ENCODE measurements around the gene SYDE2. TPM values are rescaled to one million over a fixed set of nuclear protein-coding genes. Genes with fewer than 3 reads are reported as not detected.

Gene SYDE2
- polyA plus RNA-seq, 12 donors = 2.6 to 7.4 (median 4.0) TPM; not detected in 1

GRCh38 chr1:85124091-85124490 is 76.7 kb downstream of the SYDE2 start:
- no peak for DNase-seq

- DNase-seq = no peak
These were observed 78.6 kb downstream of the SYDE2 start for GRCh38 chr1:85122169-85122568.

- DNase-seq = no peak
These were observed 79.1 kb downstream of the SYDE2 start for GRCh38 chr1:85121744-85122143.

- DNase-seq = no peak
These were observed 82.1 kb downstream of the SYDE2 start for GRCh38 chr1:85118751-85119150.

GRCh38 chr1:85116856-85117255 is 84.0 kb downstream of the SYDE2 start:
- DNase-seq = no peak

- DNase-seq = no peak
These were observed 84.9 kb downstream of the SYDE2 start for GRCh38 chr1:85115933-85116332.

GRCh38 chr1:85111695-85112094 is 89.1 kb downstream of the SYDE2 start:
- DNase-seq = no peak

- DNase-seq = peak; percentile 50
These were observed 91.3 kb downstream of the SYDE2 start for GRCh38 chr1:85109475-85109874.

Other genes starting within 250 kb of the SYDE2 start
- gene MCOLN2, start 203.9 kb downstream of the SYDE2 start, polyA plus RNA-seq (ENCODE audit: insufficient read length in 12 of 12) = 1 to 10 TPM in 1 of 12 donors, under 1 TPM in 7, not detected in 4; 0.05 to 2.4 (median 0.40) TPM
- gene MCOLN3, start 152.5 kb downstream of the SYDE2 start, polyA plus RNA-seq (ENCODE audit: insufficient read length in 12 of 12) = 10 to 100 TPM in 1 of 12 donors, 1 to 10 TPM in 10, not detected in 1; 1.2 to 10.8 (median 2.4) TPM
- gene C1orf52, start 58.6 kb upstream of the SYDE2 start, polyA plus RNA-seq (ENCODE audit: insufficient read length in 12 of 12) = 10 to 100 TPM in 11 of 12 donors, not detected in 1; 22.1 to 33.0 (median 28.9) TPM
- 10 to 100 TPM in 11 of 12 donors, not detected in 1; 12.0 to 19.6 (median 14.7) TPM for gene BCL10, start 75.6 kb upstream of the SYDE2 start, polyA plus RNA-seq (ENCODE audit: insufficient read length in 12 of 12)

Data from muscle of arm (tissue), 12 donors.